NB4 (cell line): ENCODE results near the gene GSTM2.
"Not testable (repeated sequence)": the region's sequence is repeated elsewhere in the genome, so short reads cannot be mapped to it uniquely, and the experiment has no call there.

Experiments used
- CTCF ChIP-seq: IDR thresholded peaks from one replicate; pipeline ENCODE4 v1.5.1; 2012; ENCODE audit warnings: low read depth, low read length
- TF ChIP-seq, protein P1 (sequence below): IDR thresholded peaks from 2 replicates; pipeline ENCODE4 v1.6.1; 2011; ENCODE audit warnings: low read depth, low read length

- not testable (repeated sequence) for TF ChIP-seq CTCF
- TF ChIP-seq, protein P1, sequence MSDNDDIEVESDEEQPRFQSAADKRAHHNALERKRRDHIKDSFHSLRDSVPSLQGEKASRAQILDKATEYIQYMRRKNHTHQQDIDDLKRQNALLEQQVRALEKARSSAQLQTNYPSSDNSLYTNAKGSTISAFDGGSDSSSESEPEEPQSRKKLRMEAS, result not testable (repeated sequence)
These were observed 41.1 kb downstream of the GSTM2 start for GRCh38 chr1:109708949-109709348.
